Heart left ventricle (tissue), 13 donors: ENCODE results near the gene SLIT1.

Experiments
- CTCF ChIP-seq, 12 donors: fragments of 200-600 bp; sonication (generic) in 4 of 12; IDR thresholded peaks; one replicate each; pipeline versions ENCODE4 v1.5.0 to v1.8.0; 2018 to 2022; ENCODE audit warnings: antibody characterized with exemption in 12 of 12, mild to moderate bottlenecking in 5 of 12
- POLR2A ChIP-seq, 2 donors: fragments of 450-650 bp; IDR thresholded peaks; one replicate each; pipeline ENCODE4 v1.6.1; 2017; ENCODE audit warnings: antibody characterized with exemption in 2 of 2, mild to moderate bottlenecking in 2 of 2, moderate library complexity in 2 of 2
- donor health status: ischemic (EF 13 %, LVEDD 7.1; RV severe dilation, severe dysfunction).
- donor health status: DM: no; HTN: yes; CAD: no.
- donor health status: DM: no; HTN: no; CAD: no.
- donor health status: ischemic (EF 25% LVEDD 6.9; RV normal size, moderate dysfunction).
- donor health status: ischemic (EF 25% LVEDD 5.7; RV mildly dilated, moderate dysfunction).
- donor health status: ischemic (EF 35%, LVEDD 5.7; RV mildly dilated, moderate dysfunction).
- donor health status: nonischemic (EF 11% LVEDD 7.7; RV severe dilation, severe dysfunction).
- donor health status: DM: yes; HTN: yes; CAD: no.
- donor health status: PGD.
- donor health status: ischemic (EF 29% LVEDD 5.4; RV normal size, mild dysfunction).
- donor health status: nonischemic (EF 23%, LVEDD 6.1; RV moderate dilation, normal function).

GRCh38 chr10:97131181-97131628 is 54.6 kb downstream of the SLIT1 start:
- TF ChIP-seq POLR2A (IDR thresholded peaks at IDR 0.05) (no peak), CTCF (IDR thresholded peaks at IDR 0.05) (no peak)
